BJ (cell line): ENCODE measurements around the gene C18orf63. TPM values are rescaled to one million over a fixed set of nuclear protein-coding genes. Genes with fewer than 3 reads are reported as not detected.

Experiments used
- CTCF ChIA-PET: fragments of 350-600 bp; formaldehyde crosslinking; extraction: SDS; loops from one replicate; lab custom pipeline; 2021; ENCODE audit warnings: antibody characterized with exemption, inconsistent platforms; lab: Yijun Ruan, JAX
- POLR2A ChIA-PET: fragments of 300-600 bp; sonication (Branson Sonifier 250); formaldehyde crosslinking; extraction: SDS; loops from one replicate; lab custom pipeline; 2021; ENCODE audit warnings: antibody characterized with exemption; lab: Charles Lee
- DNase-seq: peaks from one replicate; pipeline ENCODE4 v3.0.0-alpha.2; 2011; ENCODE audit warnings: low read depth
- H3K27me3 ChIP-seq: 2 replicates; pipeline ENCODE4 v1.6.0; 2011; ENCODE audit warnings: low read length; ENCODE audit not compliant: control insufficient read depth, insufficient read depth
- H3K36me3 ChIP-seq: 2 replicates; pipeline ENCODE4 v1.5.1; 2011; ENCODE audit warnings: low read length; ENCODE audit not compliant: control insufficient read depth, insufficient read depth
- H3K4me3 ChIP-seq: 2 replicates; pipeline ENCODE4 v1.5.1; 2011; ENCODE audit warnings: low read depth, mild to moderate bottlenecking, control low read depth, low read length
- CTCF ChIP-seq: IDR thresholded peaks from 2 replicates; pipeline ENCODE4 v1.5.1; 2011; ENCODE audit warnings: low read depth, mild to moderate bottlenecking, control low read depth, inconsistent platforms, low read length, moderate library complexity; ENCODE audit not compliant: insufficient read depth
- polyA plus RNA-seq: library from polyadenylated mRNA; depleted of rRNA; stranded (reverse); fragments of >200 nt; gene quantifications from 2 replicates; pipeline ENCODE4 v1.2.3, GENCODE V29; 2011

C18orf63 gene
- polyA plus RNA-seq, 1 experiment = not detected

DNA sequence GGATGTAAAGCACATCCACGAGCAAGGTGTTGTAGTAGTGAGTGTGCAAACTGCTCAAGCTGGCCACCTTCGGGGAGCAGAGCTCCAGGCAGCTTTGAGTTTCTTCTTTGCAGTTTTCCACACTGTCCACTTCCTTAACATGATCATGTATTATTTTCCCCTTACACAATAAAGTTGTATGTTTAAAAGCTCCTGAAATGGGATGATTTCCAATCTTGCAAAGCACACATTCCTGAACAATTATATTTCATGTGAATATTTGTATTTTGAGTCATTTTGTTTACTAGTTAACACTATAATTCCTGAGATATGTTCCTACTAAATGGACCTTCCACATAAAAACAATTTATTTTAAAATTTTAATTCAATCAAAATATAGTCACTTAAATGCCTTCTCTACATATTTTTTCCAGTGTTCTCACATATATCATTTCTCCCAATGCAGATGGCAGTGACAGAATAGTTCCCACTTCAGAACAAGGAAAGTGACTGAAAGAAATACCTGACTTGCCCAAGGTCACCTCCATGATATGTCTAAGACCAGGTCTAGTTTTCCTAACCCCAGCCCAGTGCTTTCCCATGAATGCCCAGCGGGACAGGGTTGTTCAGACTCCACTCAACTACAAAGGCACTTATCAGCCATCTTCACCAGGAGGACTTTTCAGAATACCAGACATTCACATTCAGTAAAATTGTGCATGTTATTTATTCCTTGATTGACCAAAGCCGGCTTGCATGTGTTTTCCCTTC is 29.4 kb upstream of the C18orf63 start:
- no peak for TF ChIP-seq CTCF
- Histone ChIP-seq H3K27me3 (no peaks in the 10 kb centered on the region), H3K4me3 (no peak overlapping the region), H3K36me3 (no peaks in the 10 kb centered on the region)
- CTCF ChIA-PET = no interaction called here
- POLR2A ChIA-PET = no interaction called here
- DNase-seq = no peak

- no peaks in the 10 kb centered on the region for H3K36me3 ChIP-seq
- no peak for TF ChIP-seq CTCF
- CTCF ChIA-PET = no interaction called here
- no peak for DNase-seq
- POLR2A ChIA-PET = no interaction called here
- H3K4me3 ChIP-seq = no peak overlapping the region
- no peaks in the 10 kb centered on the region for H3K27me3 ChIP-seq
These were observed 28.8 kb upstream of the C18orf63 start for GRCh38 chr18:74286856-74287255.

GRCh38 chr18:74288041-74288440 is 27.6 kb upstream of the C18orf63 start:
- DNase-seq = no peak
- Histone ChIP-seq H3K4me3 (no peak overlapping the region), H3K36me3 (no peaks in the 10 kb centered on the region), H3K27me3 (no peaks in the 10 kb centered on the region)
- no peak for TF ChIP-seq CTCF
- ChIA-PET CTCF (interaction anchor here (0.6 to 1.7 kb wide), 2 partner anchors 12 to 264 kb away, joined by 3 to 5 read pairs; no protein-coding TSS in a partner anchor), POLR2A (interaction anchor here (1.2 kb wide), 1 partner anchor 14 kb away, joined by 4 read pairs; no protein-coding TSS in a partner anchor)

DNA sequence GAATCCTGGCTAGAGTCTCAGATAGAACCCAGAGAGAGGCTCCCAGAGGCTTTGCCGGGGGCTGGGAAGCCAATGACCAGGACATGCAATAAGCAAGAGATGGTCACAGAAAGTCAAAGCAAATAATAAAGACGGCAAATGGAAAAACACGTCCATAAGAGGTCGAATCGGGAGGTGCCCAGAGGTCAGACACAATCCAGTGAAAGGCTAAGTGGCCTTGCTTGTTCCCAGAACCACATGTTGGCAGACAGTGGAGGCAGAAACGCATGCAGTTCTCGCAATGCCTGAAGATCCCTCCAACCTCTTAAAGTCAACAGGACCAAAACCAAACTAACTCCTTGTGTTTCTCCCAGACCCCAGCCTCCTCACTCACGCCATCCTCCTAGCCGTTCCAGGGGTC is 26.9 kb upstream of the C18orf63 start:
- CTCF ChIA-PET = interaction anchor here (1.2 to 1.7 kb wide), 2 partner anchors 12 to 20 kb away, joined by 3 to 5 read pairs; no protein-coding TSS in a partner anchor
- no peak overlapping the region for H3K4me3 ChIP-seq
- no peak for TF ChIP-seq CTCF
- H3K27me3 ChIP-seq = no peaks in the 10 kb centered on the region
- no peaks in the 10 kb centered on the region for H3K36me3 ChIP-seq
- DNase-seq = no peak
- POLR2A ChIA-PET = no interaction called here

DNA sequence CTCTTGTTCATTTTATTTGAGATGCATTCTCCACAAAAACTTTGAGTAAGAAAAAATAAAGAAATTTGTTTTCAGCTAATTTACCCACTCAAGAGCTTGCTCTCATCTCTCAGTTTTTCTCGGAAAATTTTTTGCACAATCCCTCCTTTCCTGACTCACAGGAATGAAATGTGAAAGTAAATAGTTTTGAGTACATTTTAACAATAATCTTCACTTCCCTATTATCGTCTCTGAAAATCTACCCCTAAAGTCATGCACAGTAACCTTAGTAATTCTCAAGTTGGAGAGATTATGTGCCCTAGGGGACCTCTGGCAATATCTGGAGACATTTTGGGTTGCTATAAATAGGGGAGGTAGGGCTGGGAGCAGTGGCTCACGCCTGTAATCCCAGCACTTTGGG is 26.5 kb upstream of the C18orf63 start:
- CTCF ChIA-PET = interaction anchor here (1.2 to 1.7 kb wide), 2 partner anchors 11 to 21 kb away, joined by 3 to 5 read pairs; no protein-coding TSS in a partner anchor

More for the DNA sequence above, 26.5 kb upstream of the C18orf63 start:
- H3K4me3 ChIP-seq = no peak overlapping the region
- no peaks in the 10 kb centered on the region for H3K36me3 ChIP-seq
- no peaks in the 10 kb centered on the region for H3K27me3 ChIP-seq
- no peak for DNase-seq
- POLR2A ChIA-PET = no interaction called here
- TF ChIP-seq CTCF = no peak
